GM12878 (cell line): ENCODE data around the gene NODAL. TPM values are rescaled to one million over a fixed set of nuclear protein-coding genes. Genes with fewer than 3 reads are reported as not detected.

Experiments
- ATAC-seq: fragments of 200-7000 bp; cut with Tn5 transposase; 3 replicates; pipeline ENCODE4 v1.9.1; 2020; ENCODE audit warnings: mild to moderate bottlenecking, moderate library complexity
- BruUV-seq: library from RNA; stranded (reverse); fragments of 400-500 nt; replicated peaks from 2 replicates; lab custom pipeline; 2021; lab: Mats Ljungman, UMichigan
- CTCF ChIA-PET: fragments of 300-600 bp; sonication (Branson Sonifier 250); formaldehyde crosslinking; extraction: SDS; loops from one replicate; lab custom pipeline; 2021; ENCODE audit warnings: inconsistent platforms; lab: Yijun Ruan, JAX
- POLR2A ChIA-PET: fragments of 350-600 bp; formaldehyde crosslinking; extraction: SDS; loops from one replicate; lab custom pipeline; 2021; ENCODE audit warnings: inconsistent platforms; lab: Charles Lee
- RAD21 ChIA-PET: fragments of 300-600 bp; sonication (Branson Sonifier 250); formaldehyde crosslinking; loops from one replicate; lab custom pipeline; 2023; ENCODE audit warnings: antibody characterized with exemption; ENCODE audit not compliant: unreplicated experiment; lab: Charles Lee
- SMC1A ChIA-PET: fragments of 300-600 bp; sonication (Branson Sonifier 250); formaldehyde crosslinking; loops from one replicate; lab custom pipeline; 2023; ENCODE audit not compliant: unreplicated experiment, uncharacterized antibody; lab: Charles Lee
- DNase-seq: peaks from one replicate; pipeline ENCODE4 v3.0.0-alpha.2; 2011; ENCODE audit warnings: low read depth, low spot score
- FAIRE-seq: peaks from 3 replicates; lab custom pipeline; 2011; peaks lifted over from hg19 to GRCh38; lab: Jason Lieb, UNC
- H2AFZ ChIP-seq: 2 replicates; pipeline ENCODE4 v1.6.0; 2011; ENCODE audit warnings: low read depth, low read length, control low read depth; ENCODE audit not compliant: control insufficient read depth
- H3K27ac ChIP-seq: 2 replicates; pipeline ENCODE4 v1.5.1; 2011; ENCODE audit warnings: control low read depth; ENCODE audit not compliant: control insufficient read depth, insufficient read depth
- H3K27me3 ChIP-seq, 2 experiments: replicated peaks in 1 of 2; 2 replicates each; pipeline versions ENCODE4 v1.6.0 to v1.6.1; 2011; ENCODE audit warnings: low read length in 1 of 2; ENCODE audit not compliant: control insufficient read depth in 2 of 2, insufficient read depth in 2 of 2
- H3K36me3 ChIP-seq, 2 experiments: 2 replicates each; pipeline ENCODE4 v1.5.1; 2011; ENCODE audit warnings: low read length in 1 of 2; ENCODE audit not compliant: control insufficient read depth in 2 of 2, insufficient read depth in 2 of 2
- H3K4me1 ChIP-seq: 2 replicates; pipeline ENCODE4 v1.6.1; 2011; ENCODE audit warnings: mild to moderate bottlenecking, low read length, moderate library complexity, mixed read lengths; ENCODE audit not compliant: control insufficient read depth, insufficient read depth
- H3K4me2 ChIP-seq: 2 replicates; pipeline ENCODE4 v1.6.0; 2011; ENCODE audit warnings: control low read depth; ENCODE audit not compliant: control insufficient read depth, insufficient read depth
- H3K4me3 ChIP-seq: fragments of 200-600 bp; sonication (generic); 2 replicates; pipeline ENCODE4 v1.5.1; 2016
- H3K79me2 ChIP-seq: 2 replicates; pipeline ENCODE4 v1.6.0; 2011; ENCODE audit warnings: low read length; ENCODE audit not compliant: control insufficient read depth, insufficient read depth
- H3K9ac ChIP-seq: 2 replicates; pipeline ENCODE4 v1.8.0; 2011; ENCODE audit warnings: low read length, control low read depth, mixed read lengths; ENCODE audit not compliant: control insufficient read depth, insufficient read depth
- H3K9me3 ChIP-seq: replicated peaks from 3 replicates; pipeline ENCODE4 v1.5.1; 2011; ENCODE audit warnings: mild to moderate bottlenecking, low read length; ENCODE audit not compliant: control insufficient read depth, insufficient read depth
- H4K20me1 ChIP-seq: 2 replicates; pipeline ENCODE4 v1.6.0; 2011; ENCODE audit not compliant: control insufficient read depth, insufficient read depth
- BACH1 ChIP-seq: fragments of 450-650 bp; IDR thresholded peaks from 2 replicates; pipeline ENCODE4 v1.6.1; 2017; ENCODE audit warnings: mild to moderate bottlenecking, borderline replicate concordance
- CBX3 ChIP-seq: fragments of 200-600 bp; sonication (generic); IDR thresholded peaks from 2 replicates; pipeline ENCODE4 v1.6.1; 2016; ENCODE audit warnings: low read depth, borderline replicate concordance
- FOS ChIP-seq: IDR thresholded peaks from 3 replicates; pipeline ENCODE4 v1.6.1; 2011; ENCODE audit warnings: borderline replicate concordance; ENCODE audit not compliant: insufficient read length; ENCODE audit errors: extremely low read depth
- FOXK2 ChIP-seq: fragments of 450-650 bp; IDR thresholded peaks from 2 replicates; pipeline ENCODE4 v1.6.1; 2017; ENCODE audit warnings: mild to moderate bottlenecking, moderate library complexity
- FOXM1 ChIP-seq: IDR thresholded peaks from 2 replicates; pipeline ENCODE4 v1.6.1; 2012; ENCODE audit warnings: low read depth, mild to moderate bottlenecking, inconsistent platforms, low read length, moderate library complexity
- IRF4 ChIP-seq: IDR thresholded peaks from 2 replicates; pipeline ENCODE4 v1.6.1; 2011; ENCODE audit warnings: low read depth, low read length
- MEF2A ChIP-seq: IDR thresholded peaks from 2 replicates; pipeline ENCODE4 v1.6.1; 2011; ENCODE audit warnings: low read depth, mild to moderate bottlenecking, low read length, moderate library complexity; ENCODE audit not compliant: insufficient read depth
- NFXL1 ChIP-seq: fragments of 450-650 bp; IDR thresholded peaks from 2 replicates; pipeline ENCODE4 v1.6.1; 2017; ENCODE audit warnings: antibody characterized with exemption, mild to moderate bottlenecking, borderline replicate concordance
- NR2C1 ChIP-seq: fragments of 450-650 bp; IDR thresholded peaks from 2 replicates; pipeline ENCODE4 v1.6.1; 2017; ENCODE audit warnings: antibody characterized with exemption, mild to moderate bottlenecking, moderate library complexity
- NR2C2 ChIP-seq: IDR thresholded peaks from 2 replicates; pipeline ENCODE4 v1.6.1; 2011; ENCODE audit warnings: borderline replicate concordance, low read depth; ENCODE audit not compliant: control insufficient read depth, insufficient read length
- YY1 ChIP-seq: IDR thresholded peaks from 2 replicates; pipeline ENCODE4 v1.6.1; 2011; ENCODE audit warnings: low read depth, mild to moderate bottlenecking, low read length
- ZNF207 ChIP-seq: fragments of 450-650 bp; IDR thresholded peaks from 2 replicates; pipeline ENCODE4 v1.6.1; 2014; ENCODE audit warnings: antibody characterized with exemption, mild to moderate bottlenecking, borderline replicate concordance
- ZNF274 ChIP-seq: IDR thresholded peaks from one replicate; pipeline ENCODE4 v1.8.0; 2011; ENCODE audit not compliant: insufficient read length, insufficient read depth
- ZZZ3 ChIP-seq: IDR thresholded peaks from 2 replicates; pipeline ENCODE4 v1.6.1; 2011; ENCODE audit warnings: low read depth; ENCODE audit not compliant: control insufficient read depth, insufficient read length
- WGBS: methylation state at CpG from one replicate; pipeline ENCODE4 v1.1.6; 2016; ENCODE audit warnings: low lambda C conversion rate; ENCODE audit not compliant: insufficient replicate concordance, insufficient coverage; ENCODE audit errors: missing lambda C conversion rate; 5-methylcytosine and 5-hydroxymethylcytosine counted together
- in situ Hi-C: fragments of 300-500 bp; cut with MboI; formaldehyde crosslinking; loops from 9 replicates; pipeline ENCODE4 v1.14.3; 2018; ENCODE audit warnings: mixed read lengths
- intact Hi-C: fragments of 100-400 bp; cut with micrococcal nuclease; formaldehyde crosslinking; loops from one replicate; pipeline ENCODE4 v1.14.2; 2022; ENCODE audit not compliant: unreplicated experiment
- polyA plus RNA-seq, 11 experiments: library from polyadenylated mRNA; depleted of rRNA in 4 of 11; unstranded in 6 of 11; stranded (reverse) in 5 of 11; fragments of >200 nt; fragmentation: Nextera tagmentation in 4 of 11; fragmentation: Illumina TruSeq in 1 of 11; extraction: Ambion mirVana in 4 of 11; extraction: Trizol in 1 of 11; gene quantifications; 1 replicate in 1 of 11; 2 replicates in 10 of 11; pipeline versions ENCODE4 v1.2.1 to v1.2.3, GENCODE V29; 2011 to 2016; ENCODE audit warnings: inconsistent platforms in 2 of 11, missing spikeins in 2 of 11, low read depth in 1 of 11
- total RNA-seq, 4 experiments: library from RNA; depleted of rRNA in 3 of 4; stranded (reverse); fragments of >200 nt in 3 of 4; fragmentation: Illumina TruSeq in 1 of 4; extraction: Trizol in 1 of 4; gene quantifications; 2 replicates each; pipeline versions ENCODE4 v1.2.1 to v1.2.3, GENCODE V29; 2013 to 2021
- TF ChIP-seq, protein P1 (sequence below): fragments of 450-650 bp; IDR thresholded peaks from 2 replicates; pipeline ENCODE4 v1.6.1; 2017; ENCODE audit warnings: borderline replicate concordance
- TF ChIP-seq, protein P2 (sequence below): fragments of 450-650 bp; IDR thresholded peaks from 2 replicates; pipeline ENCODE4 v1.6.1; 2018; ENCODE audit warnings: mild to moderate bottlenecking, low read depth, moderate library complexity; ENCODE audit not compliant: partially characterized antibody

NODAL gene
- total and polyA plus RNA-seq, 10 of the 15 experiments (the other 5 are each of a cell fraction or from before 2014, with no cell fraction given), result not detected

DNA sequence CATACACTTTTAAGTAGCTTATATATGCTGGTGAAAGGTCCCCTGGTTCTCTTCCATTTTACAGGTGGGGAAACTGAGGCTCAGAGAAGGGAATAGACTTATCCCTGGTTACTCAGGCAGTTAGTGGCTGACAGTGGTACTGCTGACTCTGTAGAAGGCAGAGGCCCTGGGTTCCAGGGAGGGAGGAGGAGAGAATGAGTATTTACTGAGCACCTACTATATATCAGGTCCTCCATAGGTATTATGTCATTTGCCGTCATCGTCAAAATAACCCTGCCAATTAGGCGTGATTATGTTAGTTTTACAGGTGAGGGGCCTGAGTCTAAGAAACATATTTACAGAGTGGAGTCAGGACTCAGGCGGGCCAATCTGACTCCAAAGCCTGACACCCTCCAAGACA lies 23.8 kb upstream of the NODAL start:
- in situ Hi-C loops, result loop anchor here (10.0 kb wide), 1 partner anchor 420 kb away; the partner anchor contains the start of gene PCBD1
- ChIA-PET POLR2A (no interaction called here), CTCF (no interaction called here), SMC1A (interaction anchor here (1.2 to 1.9 kb wide), 2 partner anchors 71 to 78 kb away, joined by 4 read pairs; no protein-coding TSS in a partner anchor), RAD21 (interaction anchor here (1.5 kb wide), 2 partner anchors 29 to 295 kb away, joined by 3 to 4 read pairs; no protein-coding TSS in a partner anchor)
- no peaks in the 10 kb centered on the region for H3K79me2 ChIP-seq
- H3K27me3 ChIP-seq, result no peaks in the 10 kb centered on the region; a peak in 1 of 4 replicates
- no peaks in the 10 kb centered on the region for H4K20me1 ChIP-seq
- no peak overlapping the region for H3K4me2 ChIP-seq
- ATAC-seq (no peak), FAIRE-seq (no peak), DNase-seq (no peak)
- 71% methylated on average over 4 of the region's 4 CpGs for WGBS
- H3K4me3 ChIP-seq, result no peak overlapping the region
- H3K9ac ChIP-seq, result no peak overlapping the region
- BruUV-seq, result no TSS peak
- H3K4me1 ChIP-seq, result no peaks in the 10 kb centered on the region; the same call in 1 of the 2 replicates
- intact Hi-C loops, result loop anchor here (10.0 kb wide), 1 partner anchor 420 kb away; the partner anchor contains the start of gene PCBD1
- no peak overlapping the region for H3K27ac ChIP-seq
- H3K9me3 ChIP-seq, result no peaks in the 10 kb centered on the region
- no peak overlapping the region for H2AFZ ChIP-seq
- H3K36me3 ChIP-seq, result no peaks in the 10 kb centered on the region
- TF ChIP-seq, protein P1, sequence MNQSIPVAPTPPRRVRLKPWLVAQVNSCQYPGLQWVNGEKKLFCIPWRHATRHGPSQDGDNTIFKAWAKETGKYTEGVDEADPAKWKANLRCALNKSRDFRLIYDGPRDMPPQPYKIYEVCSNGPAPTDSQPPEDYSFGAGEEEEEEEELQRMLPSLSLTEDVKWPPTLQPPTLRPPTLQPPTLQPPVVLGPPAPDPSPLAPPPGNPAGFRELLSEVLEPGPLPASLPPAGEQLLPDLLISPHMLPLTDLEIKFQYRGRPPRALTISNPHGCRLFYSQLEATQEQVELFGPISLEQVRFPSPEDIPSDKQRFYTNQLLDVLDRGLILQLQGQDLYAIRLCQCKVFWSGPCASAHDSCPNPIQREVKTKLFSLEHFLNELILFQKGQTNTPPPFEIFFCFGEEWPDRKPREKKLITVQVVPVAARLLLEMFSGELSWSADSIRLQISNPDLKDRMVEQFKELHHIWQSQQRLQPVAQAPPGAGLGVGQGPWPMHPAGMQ, result no peak
- TF ChIP-seq IRF4 (no peak), FOS (no peak), MEF2A (no peak), NFXL1 (no peak), ZNF207 (no peak), NR2C2 (no peak), FOXK2 (no peak), YY1 (no peak), NR2C1 (no peak), FOXM1 (no peak), CBX3 (no peak), ZNF274 (no peak), BACH1 (no peak), ZZZ3 (no peak)
- TF ChIP-seq, protein P2, sequence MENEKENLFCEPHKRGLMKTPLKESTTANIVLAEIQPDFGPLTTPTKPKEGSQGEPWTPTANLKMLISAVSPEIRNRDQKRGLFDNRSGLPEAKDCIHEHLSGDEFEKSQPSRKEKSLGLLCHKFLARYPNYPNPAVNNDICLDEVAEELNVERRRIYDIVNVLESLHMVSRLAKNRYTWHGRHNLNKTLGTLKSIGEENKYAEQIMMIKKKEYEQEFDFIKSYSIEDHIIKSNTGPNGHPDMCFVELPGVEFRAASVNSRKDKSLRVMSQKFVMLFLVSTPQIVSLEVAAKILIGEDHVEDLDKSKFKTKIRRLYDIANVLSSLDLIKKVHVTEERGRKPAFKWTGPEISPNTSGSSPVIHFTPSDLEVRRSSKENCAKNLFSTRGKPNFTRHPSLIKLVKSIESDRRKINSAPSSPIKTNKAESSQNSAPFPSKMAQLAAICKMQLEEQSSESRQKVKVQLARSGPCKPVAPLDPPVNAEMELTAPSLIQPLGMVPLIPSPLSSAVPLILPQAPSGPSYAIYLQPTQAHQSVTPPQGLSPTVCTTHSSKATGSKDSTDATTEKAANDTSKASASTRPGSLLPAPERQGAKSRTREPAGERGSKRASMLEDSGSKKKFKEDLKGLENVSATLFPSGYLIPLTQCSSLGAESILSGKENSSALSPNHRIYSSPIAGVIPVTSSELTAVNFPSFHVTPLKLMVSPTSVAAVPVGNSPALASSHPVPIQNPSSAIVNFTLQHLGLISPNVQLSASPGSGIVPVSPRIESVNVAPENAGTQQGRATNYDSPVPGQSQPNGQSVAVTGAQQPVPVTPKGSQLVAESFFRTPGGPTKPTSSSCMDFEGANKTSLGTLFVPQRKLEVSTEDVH, result no peak
